Measurements from ENCODE around the gene MED10.

DNA sequence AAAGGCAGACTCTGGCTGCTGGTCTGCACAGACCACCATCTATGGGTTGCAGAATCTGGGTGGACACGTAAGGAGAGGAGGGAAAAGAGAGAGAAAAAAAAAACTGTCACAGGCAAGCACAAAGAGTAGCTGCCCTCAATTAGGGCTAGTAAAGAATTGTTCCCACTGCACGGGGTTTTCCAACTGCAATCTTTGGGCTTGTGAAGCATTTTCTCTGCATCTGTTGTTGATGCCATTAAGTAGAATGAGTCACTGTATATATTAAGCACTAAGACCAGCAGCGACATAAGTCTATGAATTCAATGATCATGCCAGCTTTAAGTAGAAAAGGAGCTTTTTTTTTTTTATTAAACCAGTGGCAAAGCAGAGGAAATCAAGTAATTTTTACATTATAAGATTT, 40.2 kb downstream of the MED10 start:
- TF ChIP-seq, protein P1, sequence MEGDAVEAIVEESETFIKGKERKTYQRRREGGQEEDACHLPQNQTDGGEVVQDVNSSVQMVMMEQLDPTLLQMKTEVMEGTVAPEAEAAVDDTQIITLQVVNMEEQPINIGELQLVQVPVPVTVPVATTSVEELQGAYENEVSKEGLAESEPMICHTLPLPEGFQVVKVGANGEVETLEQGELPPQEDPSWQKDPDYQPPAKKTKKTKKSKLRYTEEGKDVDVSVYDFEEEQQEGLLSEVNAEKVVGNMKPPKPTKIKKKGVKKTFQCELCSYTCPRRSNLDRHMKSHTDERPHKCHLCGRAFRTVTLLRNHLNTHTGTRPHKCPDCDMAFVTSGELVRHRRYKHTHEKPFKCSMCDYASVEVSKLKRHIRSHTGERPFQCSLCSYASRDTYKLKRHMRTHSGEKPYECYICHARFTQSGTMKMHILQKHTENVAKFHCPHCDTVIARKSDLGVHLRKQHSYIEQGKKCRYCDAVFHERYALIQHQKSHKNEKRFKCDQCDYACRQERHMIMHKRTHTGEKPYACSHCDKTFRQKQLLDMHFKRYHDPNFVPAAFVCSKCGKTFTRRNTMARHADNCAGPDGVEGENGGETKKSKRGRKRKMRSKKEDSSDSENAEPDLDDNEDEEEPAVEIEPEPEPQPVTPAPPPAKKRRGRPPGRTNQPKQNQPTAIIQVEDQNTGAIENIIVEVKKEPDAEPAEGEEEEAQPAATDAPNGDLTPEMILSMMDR (IDR thresholded peaks at IDR 0.05) = no peak
- no peak for TF ChIP-seq POLR2AphosphoS5 (IDR thresholded peaks at IDR 0.05)
- no peak for TF ChIP-seq POLR2A (IDR thresholded peaks at IDR 0.05)
